Measurements from ENCODE around the gene ATXN1.

The ATXN1 gene

GRCh38 chr6:16731478-16732051 is 29.7 kb downstream of the ATXN1 start:
- H4K20me1 ChIP-seq (ENCODE audit: control insufficient read depth, insufficient read depth, low read depth, low read length): no peaks in the 10 kb centered on the region
- H3K36me3 ChIP-seq (ENCODE audit: control insufficient read depth, low read length): no peaks in the 10 kb centered on the region
- no peaks in the 10 kb centered on the region for H3K9me3 ChIP-seq (ENCODE audit: control insufficient read depth, insufficient read depth, low read length)
- H3K27ac ChIP-seq (ENCODE audit: low read depth, low read length): no peak overlapping the region
- no peaks in the 10 kb centered on the region for H3F3A ChIP-seq (ENCODE audit: control insufficient read depth, insufficient read depth)
- peaks cover 19% of the 10 kb centered on the region for H3K4me1 ChIP-seq (ENCODE audit: control insufficient read depth, low read length)
- TF ChIP-seq, protein P1, sequence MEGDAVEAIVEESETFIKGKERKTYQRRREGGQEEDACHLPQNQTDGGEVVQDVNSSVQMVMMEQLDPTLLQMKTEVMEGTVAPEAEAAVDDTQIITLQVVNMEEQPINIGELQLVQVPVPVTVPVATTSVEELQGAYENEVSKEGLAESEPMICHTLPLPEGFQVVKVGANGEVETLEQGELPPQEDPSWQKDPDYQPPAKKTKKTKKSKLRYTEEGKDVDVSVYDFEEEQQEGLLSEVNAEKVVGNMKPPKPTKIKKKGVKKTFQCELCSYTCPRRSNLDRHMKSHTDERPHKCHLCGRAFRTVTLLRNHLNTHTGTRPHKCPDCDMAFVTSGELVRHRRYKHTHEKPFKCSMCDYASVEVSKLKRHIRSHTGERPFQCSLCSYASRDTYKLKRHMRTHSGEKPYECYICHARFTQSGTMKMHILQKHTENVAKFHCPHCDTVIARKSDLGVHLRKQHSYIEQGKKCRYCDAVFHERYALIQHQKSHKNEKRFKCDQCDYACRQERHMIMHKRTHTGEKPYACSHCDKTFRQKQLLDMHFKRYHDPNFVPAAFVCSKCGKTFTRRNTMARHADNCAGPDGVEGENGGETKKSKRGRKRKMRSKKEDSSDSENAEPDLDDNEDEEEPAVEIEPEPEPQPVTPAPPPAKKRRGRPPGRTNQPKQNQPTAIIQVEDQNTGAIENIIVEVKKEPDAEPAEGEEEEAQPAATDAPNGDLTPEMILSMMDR (IDR thresholded peaks at IDR 0.05; ENCODE audit: low read depth, low read length, poor library complexity, severe bottlenecking): no peak
- no peak for TF ChIP-seq EZH2phosphoT487 (IDR thresholded peaks at IDR 0.05; ENCODE audit: borderline replicate concordance, low read length)
- H3K79me2 ChIP-seq (ENCODE audit: control insufficient read depth, low read length): no peaks in the 10 kb centered on the region
- H3K4me3 ChIP-seq (ENCODE audit: low read length): 0 out of 2 replicates have a peak overlapping the region, but pooled peaks have one; percentile 19
- peak overlapping the region; percentile 38 for H3K4me2 ChIP-seq (ENCODE audit: low read length)
- no peaks in the 10 kb centered on the region for H3K27me3 ChIP-seq (ENCODE audit: control insufficient read depth, low read length)
- no peaks in the 10 kb centered on the region for H3K9me2 ChIP-seq (replicated peaks; ENCODE audit: control insufficient read depth, low read length)

DNA sequence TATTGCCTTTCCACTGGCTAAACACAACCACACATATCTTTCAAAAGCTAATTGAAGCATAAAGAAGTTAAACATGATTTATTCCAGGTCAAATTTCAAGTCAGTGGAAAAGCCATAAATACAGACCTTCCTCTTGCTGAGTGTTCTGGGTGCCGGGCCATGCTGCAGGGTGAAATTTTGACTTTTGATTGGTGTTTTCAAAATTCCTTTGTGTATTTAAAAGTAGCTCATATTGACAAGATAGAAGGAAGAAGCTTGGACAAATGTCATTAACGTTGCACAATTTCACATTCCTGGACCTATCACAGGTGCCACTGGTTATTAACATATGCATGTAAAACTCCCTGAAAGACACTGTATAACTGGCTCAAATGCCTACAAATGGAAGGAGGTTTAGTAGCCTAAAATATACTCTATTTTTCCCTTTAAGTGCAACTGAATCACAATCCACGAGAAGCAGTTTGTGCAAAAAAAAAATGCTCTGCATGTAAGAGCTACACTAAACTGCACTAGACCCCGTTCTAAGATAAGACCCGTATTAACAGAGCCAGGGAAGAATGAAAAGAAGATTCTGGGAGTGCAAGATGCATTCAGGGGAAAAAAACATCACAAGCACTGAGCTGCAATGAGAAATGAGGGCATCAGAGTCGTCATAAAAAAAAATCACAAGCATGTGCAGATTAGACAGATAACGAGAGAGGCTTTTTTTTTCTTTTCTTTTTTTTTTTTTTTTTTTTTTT is 30.4 kb downstream of the ATXN1 start:
- no peaks in the 10 kb centered on the region for H3F3A ChIP-seq (ENCODE audit: control insufficient read depth, insufficient read depth)
- no peaks in the 10 kb centered on the region for H3K36me3 ChIP-seq (ENCODE audit: control insufficient read depth, low read length)
- H3K4me2 ChIP-seq (ENCODE audit: low read length): 0 out of 2 replicates have a peak overlapping the region, but pooled peaks have one; percentile 24
- peaks cover 18% of the 10 kb centered on the region for H3K4me1 ChIP-seq (ENCODE audit: control insufficient read depth, low read length)
- H3K27ac ChIP-seq (ENCODE audit: low read depth, low read length): no peak overlapping the region
- no peaks in the 10 kb centered on the region for H3K9me3 ChIP-seq (ENCODE audit: control insufficient read depth, insufficient read depth, low read length)
- no peak for TF ChIP-seq EZH2phosphoT487 (IDR thresholded peaks at IDR 0.05; ENCODE audit: borderline replicate concordance, low read length)
- TF ChIP-seq, protein P1 (IDR thresholded peaks at IDR 0.05; ENCODE audit: low read depth, low read length, poor library complexity, severe bottlenecking): no peak
- H4K20me1 ChIP-seq (ENCODE audit: control insufficient read depth, insufficient read depth, low read depth, low read length): no peaks in the 10 kb centered on the region
- no peak overlapping the region for H3K4me3 ChIP-seq (ENCODE audit: low read length)
- H3K79me2 ChIP-seq (ENCODE audit: control insufficient read depth, low read length): no peaks in the 10 kb centered on the region
- no peaks in the 10 kb centered on the region for H3K27me3 ChIP-seq (ENCODE audit: control insufficient read depth, low read length)
- H3K9me2 ChIP-seq (replicated peaks; ENCODE audit: control insufficient read depth, low read length): no peaks in the 10 kb centered on the region

GRCh38 chr6:16729744-16730143 is 31.5 kb downstream of the ATXN1 start:
- TF ChIP-seq, protein P1 (IDR thresholded peaks at IDR 0.05; ENCODE audit: low read depth, low read length, poor library complexity, severe bottlenecking): no peak
- no peak for TF ChIP-seq EZH2phosphoT487 (IDR thresholded peaks at IDR 0.05; ENCODE audit: borderline replicate concordance, low read length)
- Histone ChIP-seq H3K79me2 (ENCODE audit: control insufficient read depth, low read length) (no peaks in the 10 kb centered on the region), H4K20me1 (ENCODE audit: control insufficient read depth, insufficient read depth, low read depth, low read length) (no peaks in the 10 kb centered on the region), H3K27me3 (ENCODE audit: control insufficient read depth, low read length) (no peaks in the 10 kb centered on the region), H3K4me2 (ENCODE audit: low read length) (no peak overlapping the region), H3K9me3 (ENCODE audit: control insufficient read depth, insufficient read depth, low read length) (no peaks in the 10 kb centered on the region), H3K9me2 (replicated peaks; ENCODE audit: control insufficient read depth, low read length) (no peaks in the 10 kb centered on the region), H3K4me3 (ENCODE audit: low read length) (no peak overlapping the region), H3K27ac (ENCODE audit: low read depth, low read length) (no peak overlapping the region), H3F3A (ENCODE audit: control insufficient read depth, insufficient read depth) (no peaks in the 10 kb centered on the region), H3K36me3 (ENCODE audit: control insufficient read depth, low read length) (no peaks in the 10 kb centered on the region), H3K4me1 (ENCODE audit: control insufficient read depth, low read length) (peaks cover 18% of the 10 kb centered on the region)
